Neural crest cell (in vitro differentiated cells): ENCODE measurements around the gene CTNS. TPM values are rescaled to one million over a fixed set of nuclear protein-coding genes. Genes with fewer than 3 reads are reported as not detected.

Source experiments
- DNase-seq: peaks from one replicate; pipeline ENCODE4 v3.0.0; 2021; ENCODE audit warnings: low read depth, mixed read lengths, low spot score
- H3K27ac Mint-ChIP-seq: one replicate; pipeline ENCODE4 v1.8.0; 2021; ENCODE audit warnings: mild to moderate bottlenecking, mixed read lengths; ENCODE audit not compliant: unreplicated experiment
- H3K27me3 Mint-ChIP-seq: 2 replicates; pipeline ENCODE4 v1.8.0; 2021; ENCODE audit warnings: low read depth, mild to moderate bottlenecking, mixed read lengths
- H3K36me3 Mint-ChIP-seq: 2 replicates; pipeline ENCODE4 v1.8.0; 2021; ENCODE audit warnings: low read depth, mild to moderate bottlenecking, mixed read lengths
- H3K4me1 Mint-ChIP-seq: 2 replicates; pipeline ENCODE4 v1.8.0; 2021; ENCODE audit warnings: mixed read lengths
- H3K4me3 Mint-ChIP-seq: one replicate; pipeline ENCODE4 v1.8.0; 2021; ENCODE audit warnings: mild to moderate bottlenecking, mixed read lengths
- H3K9me3 Mint-ChIP-seq: 2 replicates; pipeline ENCODE4 v1.8.0; 2021; ENCODE audit warnings: mixed read lengths
- total RNA-seq: library from RNA; stranded (reverse); gene quantifications from 2 replicates; pipeline ENCODE4 v1.2.1, GENCODE V29; 2021
- TF ChIP-seq, protein P1 (sequence below): fragments of 200-600 bp; sonication (generic); conservative IDR thresholded peaks from 2 replicates; pipeline ENCODE4 v1.5.0; 2021; ENCODE audit warnings: antibody characterized with exemption, mild to moderate bottlenecking

CTNS gene
- total RNA-seq, 1 donor from 2014 or later, result 17.4 TPM

DNA sequence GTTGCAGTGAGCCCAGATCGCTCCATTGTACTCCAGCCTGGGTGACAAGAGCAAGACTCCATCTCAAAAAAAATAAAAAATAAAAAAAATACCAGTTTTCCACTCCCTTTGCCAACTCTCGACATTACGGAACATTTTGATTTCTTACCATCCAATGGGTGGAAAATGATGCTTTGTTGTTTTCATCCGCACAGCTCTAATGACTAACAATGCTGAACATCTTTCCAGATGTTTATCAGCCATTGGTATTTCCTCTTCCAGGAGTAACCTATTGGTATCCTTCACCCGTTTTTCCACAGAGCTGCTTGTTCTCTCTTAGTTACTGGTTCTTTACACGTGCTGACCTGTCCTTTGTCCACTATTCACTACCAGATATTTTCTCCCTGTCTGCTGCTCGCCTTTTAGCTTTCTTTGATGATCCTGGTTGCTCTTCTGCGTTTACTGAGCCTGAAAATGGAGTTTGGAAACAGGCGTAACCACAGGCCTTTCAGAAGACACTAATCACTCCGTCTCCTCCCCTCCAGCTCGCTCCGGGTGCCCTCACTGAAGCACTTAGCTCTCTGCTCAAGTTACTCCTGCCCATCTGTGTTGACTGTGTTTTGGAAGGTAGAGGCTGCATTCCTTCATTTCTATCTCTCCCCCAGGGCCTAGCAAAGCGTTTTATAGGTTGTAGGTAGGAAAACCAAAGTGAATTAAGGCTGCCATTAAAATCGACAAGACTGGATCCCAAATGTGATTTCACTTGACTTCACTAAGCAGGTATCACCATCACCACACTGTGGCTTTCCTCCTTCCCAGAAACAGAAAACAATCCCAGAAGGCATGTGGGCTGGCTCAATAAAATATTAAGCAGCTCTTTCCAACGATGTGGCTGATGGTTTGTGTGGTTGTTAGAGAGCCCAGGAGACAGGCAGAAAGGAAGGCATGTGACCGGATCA lies 9.5 kb upstream of the CTNS start:
- Mint-ChIP-seq H3K36me3 (peaks cover 19% of the 10 kb centered on the region), H3K4me1 (no peaks in the 10 kb centered on the region), H3K27ac (peak overlapping the region; percentile 7), H3K4me3 (no peak overlapping the region), H3K9me3 (no peaks in the 10 kb centered on the region), H3K27me3 (no peaks in the 10 kb centered on the region)
- DNase-seq, result no peak
- TF ChIP-seq, protein P1, sequence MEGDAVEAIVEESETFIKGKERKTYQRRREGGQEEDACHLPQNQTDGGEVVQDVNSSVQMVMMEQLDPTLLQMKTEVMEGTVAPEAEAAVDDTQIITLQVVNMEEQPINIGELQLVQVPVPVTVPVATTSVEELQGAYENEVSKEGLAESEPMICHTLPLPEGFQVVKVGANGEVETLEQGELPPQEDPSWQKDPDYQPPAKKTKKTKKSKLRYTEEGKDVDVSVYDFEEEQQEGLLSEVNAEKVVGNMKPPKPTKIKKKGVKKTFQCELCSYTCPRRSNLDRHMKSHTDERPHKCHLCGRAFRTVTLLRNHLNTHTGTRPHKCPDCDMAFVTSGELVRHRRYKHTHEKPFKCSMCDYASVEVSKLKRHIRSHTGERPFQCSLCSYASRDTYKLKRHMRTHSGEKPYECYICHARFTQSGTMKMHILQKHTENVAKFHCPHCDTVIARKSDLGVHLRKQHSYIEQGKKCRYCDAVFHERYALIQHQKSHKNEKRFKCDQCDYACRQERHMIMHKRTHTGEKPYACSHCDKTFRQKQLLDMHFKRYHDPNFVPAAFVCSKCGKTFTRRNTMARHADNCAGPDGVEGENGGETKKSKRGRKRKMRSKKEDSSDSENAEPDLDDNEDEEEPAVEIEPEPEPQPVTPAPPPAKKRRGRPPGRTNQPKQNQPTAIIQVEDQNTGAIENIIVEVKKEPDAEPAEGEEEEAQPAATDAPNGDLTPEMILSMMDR, result no peak

DNA sequence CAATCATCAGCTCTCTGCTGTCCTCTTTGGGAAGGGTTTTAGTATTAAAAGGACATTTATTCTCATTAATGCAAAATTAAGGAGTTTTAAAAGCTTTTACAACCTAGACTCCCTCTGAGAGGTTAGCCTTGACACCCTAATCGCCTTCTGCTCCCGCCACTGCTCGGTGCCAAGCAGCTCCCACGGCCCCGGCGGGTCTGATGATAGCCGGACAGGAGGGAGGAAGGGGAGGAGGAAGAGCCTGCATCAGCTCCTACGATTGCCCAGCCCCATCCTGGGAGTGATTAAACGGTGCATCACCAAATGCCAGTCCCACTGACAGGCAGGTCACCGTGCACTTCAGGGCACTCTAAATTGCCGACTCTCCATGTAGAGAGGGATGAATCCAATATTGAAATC lies 8.8 kb upstream of the CTNS start:
- no peak for DNase-seq
- peaks cover 4% of the 10 kb centered on the region for H3K4me1 Mint-ChIP-seq
- peaks cover 19% of the 10 kb centered on the region for H3K36me3 Mint-ChIP-seq
- no peak overlapping the region for H3K27ac Mint-ChIP-seq
- no peaks in the 10 kb centered on the region for H3K27me3 Mint-ChIP-seq
- TF ChIP-seq, protein P1, result no peak
- H3K9me3 Mint-ChIP-seq, result no peaks in the 10 kb centered on the region
- no peak overlapping the region for H3K4me3 Mint-ChIP-seq

DNA sequence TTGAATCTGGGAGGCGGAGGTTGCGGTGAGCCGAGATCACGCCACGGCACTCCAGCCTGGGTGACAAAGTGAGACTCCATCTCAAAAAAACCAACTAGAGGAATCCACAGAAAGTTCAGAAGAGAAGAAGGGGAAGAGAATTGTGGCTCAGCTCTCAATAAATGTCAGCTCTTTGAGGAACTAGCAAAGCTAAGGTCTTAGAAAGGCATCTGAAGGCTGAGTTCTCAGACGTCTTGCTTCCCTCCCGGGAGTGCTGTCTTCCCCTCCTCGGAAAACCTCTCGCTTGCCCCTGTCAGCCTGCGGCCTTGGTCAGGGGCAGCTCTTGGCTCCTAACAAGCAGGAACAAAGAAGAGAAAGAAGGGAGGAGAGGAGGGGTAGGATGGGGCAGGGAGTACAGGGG lies 5.8 kb upstream of the CTNS start:
- Mint-ChIP-seq H3K36me3 (peaks cover 18% of the 10 kb centered on the region), H3K27ac (no peak overlapping the region), H3K27me3 (no peaks in the 10 kb centered on the region), H3K9me3 (no peaks in the 10 kb centered on the region), H3K4me1 (peaks cover 16% of the 10 kb centered on the region), H3K4me3 (no peak overlapping the region)
- TF ChIP-seq, protein P1, result no peak
- DNase-seq, result no peak

DNA sequence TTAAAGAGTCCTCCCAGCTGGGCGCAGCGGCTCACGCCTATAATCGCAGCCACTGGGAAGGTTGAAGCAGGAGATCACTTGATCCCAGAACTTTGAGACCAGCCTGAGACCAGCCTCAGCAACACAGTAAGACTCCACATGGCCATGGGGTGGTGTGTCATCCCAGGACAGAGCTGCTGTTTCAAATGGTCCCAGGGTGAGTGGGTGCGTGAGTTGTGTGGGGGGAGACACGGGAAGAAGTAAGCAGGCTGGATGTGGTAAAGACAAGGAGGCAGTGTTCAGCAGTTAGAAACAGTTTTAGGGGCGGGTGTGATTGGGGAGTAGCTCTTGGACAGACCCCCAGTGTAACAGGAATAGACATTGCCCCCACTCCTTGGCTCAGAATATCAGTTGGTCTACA lies 4.3 kb upstream of the CTNS start:
- Mint-ChIP-seq H3K9me3 (no peaks in the 10 kb centered on the region), H3K27ac (no peak overlapping the region), H3K4me1 (peaks cover 19% of the 10 kb centered on the region), H3K4me3 (peak overlapping the region; percentile 51), H3K36me3 (peaks cover 10% of the 10 kb centered on the region), H3K27me3 (no peaks in the 10 kb centered on the region)
- DNase-seq, result no peak
- TF ChIP-seq, protein P1, result no peak

GRCh38 chr17:3635474-3636153 lies 946 bp upstream of the CTNS start:
- H3K9me3 Mint-ChIP-seq, result no peaks in the 10 kb centered on the region
- peak overlapping the region; percentile 99 for H3K4me3 Mint-ChIP-seq
- H3K27ac Mint-ChIP-seq, result no peak overlapping the region
- H3K27me3 Mint-ChIP-seq, result no peaks in the 10 kb centered on the region
- TF ChIP-seq, protein P1, result no peak
- peaks cover 33% of the 10 kb centered on the region for H3K4me1 Mint-ChIP-seq
- DNase-seq, result no peak
- peaks cover 2% of the 10 kb centered on the region for H3K36me3 Mint-ChIP-seq
